ENCODE data around the gene MAML3.

MAML3 gene

DNA sequence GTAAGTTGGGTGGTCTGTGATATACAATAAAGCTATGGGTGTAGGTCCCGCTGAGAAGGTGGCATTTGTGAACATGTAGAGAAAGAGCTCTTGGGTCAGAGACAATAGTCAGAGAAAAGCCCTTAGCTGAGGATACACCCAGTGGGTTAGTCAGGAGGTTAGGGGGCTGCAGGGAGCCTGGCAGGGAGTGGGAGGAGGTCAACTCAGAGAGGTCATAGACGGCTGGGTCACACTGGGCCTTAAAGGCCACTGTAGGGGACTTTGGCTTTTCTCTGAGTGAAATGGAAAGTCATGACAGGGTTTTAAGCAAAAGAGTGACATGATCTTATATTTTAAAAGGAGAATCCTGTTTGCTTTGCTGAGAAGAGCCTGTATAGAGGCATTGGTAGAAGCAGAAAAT, 471.7 kb downstream of the MAML3 start:
- DNase-seq (ENCODE audit: insufficient read length, low spot score), result no peak
- TF ChIP-seq, protein P1, sequence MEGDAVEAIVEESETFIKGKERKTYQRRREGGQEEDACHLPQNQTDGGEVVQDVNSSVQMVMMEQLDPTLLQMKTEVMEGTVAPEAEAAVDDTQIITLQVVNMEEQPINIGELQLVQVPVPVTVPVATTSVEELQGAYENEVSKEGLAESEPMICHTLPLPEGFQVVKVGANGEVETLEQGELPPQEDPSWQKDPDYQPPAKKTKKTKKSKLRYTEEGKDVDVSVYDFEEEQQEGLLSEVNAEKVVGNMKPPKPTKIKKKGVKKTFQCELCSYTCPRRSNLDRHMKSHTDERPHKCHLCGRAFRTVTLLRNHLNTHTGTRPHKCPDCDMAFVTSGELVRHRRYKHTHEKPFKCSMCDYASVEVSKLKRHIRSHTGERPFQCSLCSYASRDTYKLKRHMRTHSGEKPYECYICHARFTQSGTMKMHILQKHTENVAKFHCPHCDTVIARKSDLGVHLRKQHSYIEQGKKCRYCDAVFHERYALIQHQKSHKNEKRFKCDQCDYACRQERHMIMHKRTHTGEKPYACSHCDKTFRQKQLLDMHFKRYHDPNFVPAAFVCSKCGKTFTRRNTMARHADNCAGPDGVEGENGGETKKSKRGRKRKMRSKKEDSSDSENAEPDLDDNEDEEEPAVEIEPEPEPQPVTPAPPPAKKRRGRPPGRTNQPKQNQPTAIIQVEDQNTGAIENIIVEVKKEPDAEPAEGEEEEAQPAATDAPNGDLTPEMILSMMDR (IDR thresholded peaks at IDR 0.05; ENCODE audit: insufficient read depth, missing control alignments), result no peak
- no peak for FAIRE-seq

DNA sequence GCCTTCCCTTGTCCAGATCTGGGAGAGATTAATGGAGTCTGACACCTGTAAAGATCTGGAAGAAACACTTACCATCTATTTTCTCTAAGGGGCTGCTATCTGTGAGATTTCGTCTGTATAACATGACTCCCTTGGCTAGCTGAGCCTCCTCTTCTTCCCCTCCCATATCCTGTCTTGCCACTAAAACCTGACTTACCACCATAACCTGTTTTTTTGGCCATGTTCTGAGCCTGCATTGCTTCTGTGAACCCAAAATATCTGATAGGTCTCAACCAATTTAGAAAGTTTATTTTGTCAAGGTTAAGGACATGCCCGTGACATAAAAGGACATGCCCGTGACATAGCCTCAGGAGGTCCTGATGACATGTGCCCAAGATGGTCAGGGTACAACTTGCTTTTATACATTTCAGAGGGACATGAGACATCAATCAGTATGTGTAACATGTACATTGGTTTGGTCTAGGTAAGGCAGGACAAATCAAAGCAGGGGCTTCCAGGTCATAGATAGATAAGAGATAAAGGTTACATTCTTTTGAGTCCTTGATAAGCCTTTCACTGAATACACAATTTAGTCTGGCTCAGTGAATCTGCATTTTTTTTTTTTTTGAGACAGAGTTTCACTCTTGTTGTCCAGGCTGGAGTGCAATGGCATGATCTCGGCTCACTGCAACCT, 476.9 kb downstream of the MAML3 start:
- TF ChIP-seq, protein P1 (IDR thresholded peaks at IDR 0.05; ENCODE audit: insufficient read depth, missing control alignments), result no peak
- DNase-seq (ENCODE audit: insufficient read length, low spot score) (no peak), FAIRE-seq (no peak)

DNA sequence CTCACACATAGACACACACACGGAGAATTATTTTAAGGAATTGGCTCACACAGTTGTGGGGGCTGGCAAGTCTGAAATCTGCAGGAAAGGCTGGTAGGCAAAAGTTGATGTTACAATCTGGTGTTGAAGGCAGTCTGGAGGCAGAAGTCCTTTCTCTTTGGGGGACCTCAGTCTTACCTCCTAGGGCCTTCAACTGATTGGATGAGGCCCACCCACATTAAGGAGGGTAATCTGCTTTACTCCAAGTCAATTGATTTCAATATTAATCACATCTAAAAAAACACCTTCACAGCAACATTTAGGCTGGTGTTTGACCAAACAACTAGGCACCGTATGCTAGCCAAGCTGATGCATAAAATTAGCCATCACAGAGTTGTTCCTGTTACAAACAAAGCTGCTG, 477.6 kb downstream of the MAML3 start:
- FAIRE-seq (no peak), DNase-seq (ENCODE audit: insufficient read length, low spot score) (no peak)
- TF ChIP-seq, protein P1 (IDR thresholded peaks at IDR 0.05; ENCODE audit: insufficient read depth, missing control alignments), result no peak

DNA sequence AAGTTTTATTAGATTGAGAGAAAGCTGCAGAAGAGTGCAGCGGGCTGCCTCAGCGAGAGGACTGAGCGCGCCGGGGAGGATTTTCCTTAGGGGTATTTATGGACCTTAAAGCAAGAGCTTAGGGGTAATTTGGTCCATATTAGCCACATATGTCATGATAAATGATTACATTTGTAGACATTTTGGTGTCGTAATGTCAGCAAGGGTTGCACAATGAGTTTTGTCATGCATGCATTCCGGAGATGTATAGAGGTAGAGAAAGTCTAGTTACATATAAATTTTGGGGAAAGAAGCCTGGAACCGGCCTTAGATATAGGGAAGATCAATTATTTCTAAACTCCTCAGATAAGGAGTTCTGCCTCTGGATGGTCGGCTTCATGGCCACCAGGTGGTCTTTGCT, 478.3 kb downstream of the MAML3 start:
- DNase-seq (ENCODE audit: insufficient read length, low spot score) (no peak), FAIRE-seq (no peak)

DNA sequence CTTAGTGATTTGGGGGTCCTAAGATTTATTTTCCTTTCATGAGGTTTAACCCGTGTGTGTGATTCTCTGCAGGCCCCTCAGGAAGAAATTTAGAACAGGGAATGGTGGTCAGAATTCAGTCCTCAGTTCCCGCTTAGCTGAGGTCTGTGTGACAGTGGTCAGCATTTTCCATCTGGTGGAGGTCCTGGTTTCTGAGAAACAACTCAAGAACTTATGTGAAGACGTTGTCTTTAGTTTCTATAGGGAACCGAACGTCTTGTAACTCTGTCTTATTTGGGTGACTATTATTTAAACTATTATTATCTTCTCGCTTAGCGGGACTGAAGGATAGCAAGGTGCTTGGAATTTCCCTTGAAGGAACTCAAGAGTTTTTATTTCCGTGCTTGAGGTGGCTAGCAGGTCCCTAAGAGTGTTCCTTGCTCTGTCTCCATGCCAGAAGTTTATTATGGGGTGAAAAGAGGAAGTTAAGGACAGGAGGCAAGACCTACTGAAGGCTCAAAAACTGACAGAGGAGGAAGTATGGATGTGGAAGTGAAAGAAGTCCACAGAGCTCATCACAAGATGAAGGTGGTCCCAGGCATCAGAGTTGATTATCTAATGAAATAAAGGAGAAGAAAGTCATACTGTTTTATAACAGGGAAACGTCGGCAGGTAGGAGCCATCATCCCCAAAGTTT, 479.0 kb downstream of the MAML3 start:
- no peak for FAIRE-seq
- TF ChIP-seq, protein P1 (IDR thresholded peaks at IDR 0.05; ENCODE audit: insufficient read depth, missing control alignments), result no peak
- DNase-seq (ENCODE audit: insufficient read length, low spot score), result no peak

More for the DNA sequence above, 478.3 kb downstream of the MAML3 start:
- TF ChIP-seq, protein P1 (IDR thresholded peaks at IDR 0.05; ENCODE audit: insufficient read depth, missing control alignments), result no peak

DNA sequence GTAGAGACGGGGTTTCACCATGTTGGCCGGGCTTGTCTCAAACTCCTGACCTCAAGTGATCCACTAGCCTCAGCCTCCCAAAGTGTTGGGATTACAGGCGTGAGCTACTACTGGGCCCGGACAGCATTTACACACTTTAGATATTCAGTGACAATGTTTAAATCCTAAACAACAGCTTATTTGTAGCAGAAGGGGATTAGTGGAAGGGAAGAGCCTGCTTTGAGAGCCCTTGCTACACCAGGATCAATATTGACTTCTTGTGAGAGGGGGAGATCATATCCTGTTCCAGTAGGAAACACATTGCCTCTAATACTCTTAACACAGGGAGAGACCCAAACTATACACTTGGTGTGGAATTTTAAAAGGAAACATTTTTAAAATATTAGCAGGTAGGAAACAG, 481.3 kb downstream of the MAML3 start:
- FAIRE-seq, result peak; percentile 92
- peak; percentile 46 for DNase-seq (ENCODE audit: insufficient read length, low spot score)

More for the DNA sequence above, 481.3 kb downstream of the MAML3 start:
- TF ChIP-seq, protein P1 (IDR thresholded peaks at IDR 0.05; ENCODE audit: insufficient read depth, missing control alignments), result no peak
